HG03342 (cell line): ENCODE measurements around the gene TNNT2.

Experiments used
- ATAC-seq: cut with Tn5 transposase; IDR thresholded peaks from one replicate; pipeline ENCODE4 v1.9.1; 2021; ENCODE audit warnings: mild to moderate bottlenecking, moderate library complexity; ENCODE audit not compliant: unreplicated experiment

Gene TNNT2

DNA sequence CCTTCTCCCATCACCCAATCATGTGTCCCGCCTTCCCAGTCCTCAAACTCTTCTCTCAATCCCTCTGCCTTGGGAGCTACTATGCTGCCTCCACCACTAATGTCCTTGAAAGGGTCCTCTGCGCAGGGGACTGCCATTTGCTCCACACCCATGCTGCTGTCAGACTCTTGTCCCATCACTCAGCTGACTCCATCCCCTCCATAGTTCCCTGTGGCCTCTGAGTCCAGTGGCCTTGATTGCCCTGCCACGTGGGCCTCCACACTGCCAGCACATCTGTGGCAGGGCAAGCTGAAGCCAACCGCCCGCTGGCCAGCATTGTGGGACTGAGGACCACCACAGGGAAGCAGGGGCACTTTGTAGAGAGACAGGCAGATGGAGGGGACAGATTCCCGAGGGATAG is 1.3 kb upstream of the TNNT2 start:
- ATAC-seq, result no peak

- peak; percentile 73 for ATAC-seq
Observed at GRCh38 chr1:201376464-201377374, 761 bp downstream of the TNNT2 start.

DNA sequence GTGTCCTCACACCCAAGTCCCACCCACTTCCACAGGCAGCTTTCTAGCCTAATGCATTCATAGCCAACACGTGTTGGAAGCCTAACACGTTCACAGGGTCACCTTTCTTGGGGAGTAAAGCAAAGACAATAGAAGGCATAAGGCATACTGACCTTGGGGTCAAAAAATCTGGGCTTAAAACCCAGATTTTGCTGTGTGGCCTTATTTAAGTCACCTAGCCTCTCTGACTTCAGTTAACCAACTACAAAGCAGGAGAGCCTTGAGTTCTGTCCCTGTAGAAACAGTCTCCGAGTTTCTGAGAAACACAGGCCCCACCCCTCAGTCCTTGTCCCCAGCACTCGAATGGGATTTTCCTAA is 1.4 kb downstream of the TNNT2 start:
- ATAC-seq, result no peak

DNA sequence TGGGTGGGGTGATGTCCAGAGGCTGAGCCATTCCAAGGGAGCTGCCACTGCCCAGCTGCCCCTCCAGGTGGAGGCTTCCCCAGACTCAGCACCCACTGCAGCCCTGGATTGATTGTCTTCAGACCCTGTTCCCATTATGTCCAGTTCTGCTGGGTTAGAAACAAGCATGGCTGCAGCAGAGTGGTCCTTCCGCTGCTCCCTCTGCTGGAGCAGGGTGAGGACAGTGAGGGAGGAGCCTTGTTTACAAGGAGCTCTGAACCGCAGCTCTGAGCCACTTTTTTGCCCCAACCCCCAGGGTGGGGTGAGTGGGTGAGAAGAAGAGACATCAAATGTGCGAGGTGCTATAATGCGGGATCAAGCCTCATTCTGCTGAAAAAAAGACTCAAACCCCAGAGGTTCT is 2.3 kb downstream of the TNNT2 start:
- no peak for ATAC-seq

GRCh38 chr1:201374364-201374763 is 3.1 kb downstream of the TNNT2 start:
- no peak for ATAC-seq

DNA sequence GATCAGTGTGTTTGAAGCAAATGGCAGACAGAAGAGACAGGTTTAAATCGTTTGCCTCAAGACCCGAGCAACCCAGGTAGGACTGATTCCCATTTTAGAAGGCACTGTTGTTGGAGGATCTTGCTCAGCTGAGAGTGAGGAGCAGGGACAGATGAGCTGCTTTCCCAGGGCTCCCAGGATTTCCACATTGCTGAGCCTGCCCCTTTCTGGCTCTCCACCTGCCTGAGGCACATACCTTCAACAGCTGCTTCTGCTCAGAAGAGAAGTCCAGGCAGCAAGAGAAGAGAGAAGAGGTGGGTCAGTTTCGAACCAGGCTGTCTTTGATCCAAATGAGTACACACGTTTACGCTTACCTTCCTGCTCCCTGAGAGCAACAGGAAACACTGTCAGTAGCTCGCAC is 5.7 kb downstream of the TNNT2 start:
- no peak for ATAC-seq

GRCh38 chr1:201371276-201371675 is 6.2 kb downstream of the TNNT2 start:
- ATAC-seq, result no peak

DNA sequence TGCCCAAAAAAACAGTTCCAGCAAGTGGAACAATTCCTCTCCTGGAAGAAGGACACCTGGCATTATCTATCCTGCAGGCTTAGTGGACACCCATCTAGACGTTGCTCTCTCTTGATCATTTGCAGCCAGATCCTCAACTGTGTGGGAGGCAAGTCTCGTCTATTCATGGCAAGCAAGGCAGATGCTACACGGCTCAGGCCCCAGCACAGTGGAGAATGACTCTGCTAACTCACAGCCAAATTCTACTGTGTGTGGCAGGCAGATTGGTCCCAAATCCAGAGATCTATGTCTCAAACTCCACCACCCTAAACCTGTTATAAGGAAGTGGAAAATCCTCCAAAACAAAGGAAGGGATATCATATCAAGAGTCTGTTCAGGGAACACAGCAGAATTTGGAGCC is 7.0 kb downstream of the TNNT2 start:
- ATAC-seq, result no peak

- ATAC-seq, result no peak
Observed at GRCh38 chr1:201369209-201369608, 8.3 kb downstream of the TNNT2 start.

GRCh38 chr1:201366696-201367095 is 10.8 kb downstream of the TNNT2 start:
- ATAC-seq, result no peak

GRCh38 chr1:201365251-201365650 is 12.2 kb downstream of the TNNT2 start:
- no peak for ATAC-seq

- no peak for ATAC-seq
Observed at GRCh38 chr1:201364808-201365105, 12.7 kb downstream of the TNNT2 start.

- ATAC-seq, result no peak
Observed at GRCh38 chr1:201363467-201363866, 14.0 kb downstream of the TNNT2 start.

DNA sequence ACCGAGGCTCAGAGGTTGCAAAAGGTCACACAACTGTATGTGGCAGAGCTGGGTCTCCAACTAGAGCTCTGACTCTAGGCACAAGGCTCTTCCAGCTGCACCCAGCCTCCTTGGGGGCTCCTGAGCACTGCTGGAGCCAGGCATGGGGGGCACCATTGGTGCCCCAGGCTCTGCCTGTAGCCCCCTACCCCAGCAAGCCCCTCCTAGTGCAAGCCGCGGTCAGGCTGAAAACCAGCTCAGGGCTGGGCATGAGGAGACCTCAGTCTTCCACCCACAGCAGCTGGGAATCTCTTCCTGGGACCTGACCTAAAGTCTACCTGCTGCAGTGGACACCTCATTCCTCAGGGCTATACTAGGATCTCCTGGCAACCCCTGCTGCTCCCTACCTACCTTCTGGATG is 14.6 kb downstream of the TNNT2 start:
- no peak for ATAC-seq

DNA sequence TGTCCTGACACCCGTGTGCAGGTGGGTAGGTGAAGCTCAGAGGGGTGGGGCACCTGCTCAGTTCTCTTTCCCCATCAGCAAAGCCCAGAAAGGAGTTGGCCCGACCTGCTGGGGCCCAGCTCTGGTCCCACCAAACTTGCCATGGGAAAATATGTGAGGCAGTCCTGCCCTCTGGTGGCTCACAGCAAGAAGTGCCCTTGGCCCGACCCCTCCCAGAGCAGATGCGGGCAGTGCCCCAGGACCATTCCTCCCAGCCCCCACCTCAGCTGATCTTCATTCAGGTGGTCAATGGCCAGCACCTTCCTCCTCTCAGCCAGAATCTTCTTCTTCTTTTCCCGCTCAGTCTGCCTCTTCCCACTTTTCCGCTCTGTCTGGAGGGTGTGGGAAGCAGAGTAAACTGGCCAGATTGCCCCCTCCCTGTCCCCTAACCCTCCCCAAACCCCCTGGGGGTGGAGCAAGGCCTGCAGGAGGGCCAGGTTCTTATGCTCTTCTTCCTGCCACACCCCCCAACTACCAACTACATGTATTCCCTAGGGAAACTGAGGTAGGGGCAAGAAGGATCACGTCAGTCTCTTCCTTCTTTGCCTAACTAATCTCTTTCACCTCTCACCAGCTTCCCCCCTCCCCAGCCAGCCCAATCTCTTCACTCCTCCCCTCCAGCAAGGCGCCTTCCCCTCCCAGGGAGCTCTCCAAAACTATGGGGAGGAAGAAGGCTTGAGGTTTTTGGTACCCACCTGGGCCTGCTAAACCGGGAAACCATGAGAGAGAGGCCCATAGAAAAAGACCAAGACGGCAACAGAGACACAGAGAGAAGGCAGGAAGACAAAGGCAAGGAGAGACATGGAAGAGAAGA is 15.6 kb downstream of the TNNT2 start:
- no peak for ATAC-seq

DNA sequence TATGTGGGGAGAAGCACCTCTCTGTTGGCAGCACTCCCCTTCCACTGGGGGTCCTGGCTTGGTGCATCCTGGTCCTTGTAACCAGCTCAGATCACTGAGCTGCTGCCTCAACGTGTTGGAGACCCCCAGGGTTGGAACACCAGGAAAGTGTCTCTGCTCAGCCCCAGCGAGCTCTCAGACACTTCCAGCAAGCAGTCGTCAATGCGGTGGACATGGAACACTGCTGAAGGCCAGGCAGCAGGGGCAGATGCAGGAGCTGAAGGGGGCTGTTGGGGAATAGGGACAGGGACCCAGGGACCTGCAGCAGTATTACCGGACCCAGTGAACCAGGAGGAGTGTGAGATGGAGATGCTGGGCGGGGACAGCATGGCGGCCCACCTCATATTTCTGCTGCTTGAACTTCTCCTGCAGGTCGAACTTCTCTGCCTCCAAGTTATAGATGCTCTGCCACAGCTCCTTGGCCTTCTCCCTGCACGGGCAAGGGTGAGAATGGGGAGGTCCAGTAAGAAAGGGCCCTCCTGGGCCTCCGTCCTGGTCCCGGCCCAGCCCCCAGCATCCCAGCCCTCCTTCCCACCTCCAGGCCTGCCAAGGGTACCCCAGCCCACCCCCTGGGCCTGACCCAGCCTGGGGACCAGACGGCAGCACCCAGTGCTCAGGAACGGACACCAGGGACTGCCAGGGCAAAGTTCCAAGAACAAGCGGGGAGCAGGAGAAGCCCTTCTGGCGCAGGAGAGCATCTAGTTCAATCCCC is 16.4 kb downstream of the TNNT2 start:
- ATAC-seq, result no peak

GRCh38 chr1:201360486-201360885 is 17.0 kb downstream of the TNNT2 start:
- no peak for ATAC-seq

DNA sequence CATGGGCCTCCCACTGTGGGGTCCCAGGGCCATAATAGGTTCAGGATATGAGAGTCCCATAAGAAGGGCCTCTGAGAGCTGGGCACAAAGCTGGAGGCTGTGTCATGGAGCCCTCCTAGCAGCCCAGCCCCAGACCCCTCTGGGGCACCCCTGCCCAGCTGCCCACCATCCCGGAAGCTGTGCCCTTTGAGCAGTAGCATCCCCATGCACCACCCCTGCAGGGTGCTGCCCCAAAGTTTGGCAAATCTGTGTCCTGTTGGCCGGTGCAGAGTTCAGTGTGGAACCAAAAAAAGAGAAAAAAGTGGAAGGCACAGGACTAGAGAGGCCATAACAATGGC is 17.6 kb downstream of the TNNT2 start:
- ATAC-seq, result no peak

DNA sequence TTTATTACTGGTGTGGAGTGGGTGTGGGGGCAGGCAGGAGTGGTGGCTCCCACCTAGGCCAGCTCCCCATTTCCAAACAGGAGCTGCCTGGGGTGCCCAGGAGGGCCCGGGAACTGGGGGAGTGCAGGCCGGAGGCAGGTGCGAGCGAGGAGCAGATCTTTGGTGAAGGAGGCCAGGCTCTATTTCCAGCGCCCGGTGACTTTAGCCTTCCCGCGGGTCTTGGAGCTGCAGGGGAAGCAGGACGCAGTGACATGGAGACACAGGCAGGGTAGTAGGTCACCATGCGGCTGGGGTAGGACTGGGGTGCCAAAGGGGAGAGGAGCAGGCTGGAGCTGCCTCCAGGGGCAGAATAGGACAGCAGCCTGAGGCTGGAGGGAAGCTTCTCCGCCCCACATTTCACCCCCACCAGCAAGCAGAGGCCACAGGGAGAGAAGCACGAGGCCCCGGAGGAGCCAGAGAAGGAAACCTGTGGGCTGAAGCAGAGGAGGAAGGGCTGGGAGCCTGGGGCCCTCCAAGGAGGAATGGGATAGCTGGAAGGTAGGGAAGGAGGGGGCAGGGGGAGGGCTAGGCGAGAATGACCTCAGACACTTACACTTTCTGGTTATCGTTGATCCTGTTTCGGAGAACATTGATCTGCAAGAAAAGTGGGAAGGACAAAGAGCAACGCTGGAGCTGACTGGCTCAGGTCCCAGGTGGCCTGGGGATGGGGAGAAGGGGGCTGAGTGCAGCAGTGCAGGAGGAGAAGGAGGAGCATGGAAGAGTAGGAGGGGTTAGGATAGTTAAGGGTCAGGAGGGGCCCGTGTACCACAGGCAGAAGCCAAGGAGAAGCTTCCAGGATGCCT is 18.2 kb downstream of the TNNT2 start:
- no peak for ATAC-seq

- ATAC-seq, result no peak
Observed at GRCh38 chr1:201358596-201358995, 18.9 kb downstream of the TNNT2 start.
